Heart left ventricle (tissue), 16 donors: ENCODE measurements around the gene LHFPL2. TPM values are rescaled to one million over a fixed set of nuclear protein-coding genes. Genes with fewer than 3 reads are reported as not detected.

Experiments
- ATAC-seq, 4 donors: fragments of 200-7000 bp; cut with Tn5 transposase; one replicate each; pipeline ENCODE4 v1.9.1; 2020 to 2022; ENCODE audit warnings: moderate library complexity in 4 of 4, mild to moderate bottlenecking in 3 of 4, moderate number of reproducible peaks in 1 of 4
- DNase-seq, 5 donors: peaks; one replicate each; pipeline ENCODE4 v3.0.0-alpha.2; 2020
- H3K27ac ChIP-seq, 12 donors: fragments of 200-600 bp; sonication (generic) in 4 of 12; one replicate each; pipeline versions ENCODE4 v1.5.0 to v1.8.0; 2016 to 2022; ENCODE audit warnings: mild to moderate bottlenecking in 2 of 12
- H3K27me3 ChIP-seq, 9 donors: fragments of 200-600 bp; sonication (generic) in 2 of 9; one replicate each; pipeline versions ENCODE4 v1.5.1 to v1.8.0; 2016 to 2022; ENCODE audit warnings: mild to moderate bottlenecking in 3 of 9
- H3K36me3 ChIP-seq, 9 donors: fragments of 200-600 bp; sonication (generic) in 2 of 9; one replicate each; pipeline versions ENCODE4 v1.5.0 to v1.8.0; 2018 to 2022; ENCODE audit warnings: mild to moderate bottlenecking in 2 of 9
- H3K4me1 ChIP-seq, 12 donors: fragments of 200-600 bp; sonication (generic) in 4 of 12; one replicate each; pipeline versions ENCODE4 v1.5.0 to v1.8.0; 2016 to 2022; ENCODE audit warnings: mild to moderate bottlenecking in 3 of 12
- H3K4me3 ChIP-seq, 12 donors: fragments of 200-600 bp; sonication (generic) in 4 of 12; one replicate each; pipeline versions ENCODE4 v1.5.0 to v1.8.0; 2017 to 2022; ENCODE audit warnings: mild to moderate bottlenecking in 9 of 12, moderate library complexity in 4 of 12
- H3K9me3 ChIP-seq, 12 donors: fragments of 200-600 bp; sonication (generic) in 4 of 12; one replicate each; pipeline versions ENCODE4 v1.5.0 to v1.8.0; 2016 to 2022; ENCODE audit warnings: mild to moderate bottlenecking in 1 of 12
- CTCF ChIP-seq, 12 donors: fragments of 200-600 bp; sonication (generic) in 4 of 12; IDR thresholded peaks; one replicate each; pipeline versions ENCODE4 v1.5.0 to v1.8.0; 2018 to 2022; ENCODE audit warnings: antibody characterized with exemption in 12 of 12, mild to moderate bottlenecking in 5 of 12
- POLR2A ChIP-seq, 2 donors: fragments of 450-650 bp; IDR thresholded peaks; one replicate each; pipeline ENCODE4 v1.6.1; 2017; ENCODE audit warnings: antibody characterized with exemption in 2 of 2, mild to moderate bottlenecking in 2 of 2, moderate library complexity in 2 of 2
- WGBS, 4 donors: extraction: QIAGEN DNeasy Blood & Tissue Kit in 2 of 4; methylation state at CpG; one replicate each; pipeline versions ENCODE4 v1.1.5 to v1.1.7; 2013 to 2018; 5-methylcytosine and 5-hydroxymethylcytosine counted together
- intact Hi-C, 10 donors: fragments of 100-400 bp; cut with DNase I; formaldehyde crosslinking; loops; one replicate each; pipeline versions ENCODE4 v1.11.1 to v1.14.2; 2022
- polyA plus RNA-seq, 2 donors: library from polyadenylated mRNA; stranded (reverse); fragments of 200-250 nt; gene quantifications; one replicate each; pipeline ENCODE4 v1.2.3, GENCODE V29; 2013
- total RNA-seq, 9 donors: library from RNA; depleted of rRNA in 2 of 9; stranded (reverse); fragments of >200 nt in 2 of 9; fragmentation: NEBNext Ultra II Directional in 3 of 9; extraction: Animal tissue kit (Norgen Biotek cat#: 25700) in 3 of 9; gene quantifications; one replicate each; pipeline versions ENCODE4 v1.1.0 to v1.2.4, GENCODE V29; 2016 to 2023
- donor health status: ischemic (EF 13 %, LVEDD 7.1; RV severe dilation, severe dysfunction).
- donor health status: healthy with polysubstance abuse.
- donor health status: DM: no; HTN: yes; CAD: no.
- donor health status: DM: no; HTN: no; CAD: no.
- donor health status: ischemic (EF 25% LVEDD 6.9; RV normal size, moderate dysfunction).
- donor health status: ischemic (EF 25% LVEDD 5.7; RV mildly dilated, moderate dysfunction).
- donor health status: healthy.
- donor health status: DM: yes; HTN: yes; CAD: no.
- donor health status: ischemic (EF 35%, LVEDD 5.7; RV mildly dilated, moderate dysfunction).
- donor health status: nonischemic (EF 11% LVEDD 7.7; RV severe dilation, severe dysfunction).
- donor health status: DM: yes; HTN: yes; CAD: no.
- donor health status: PGD.
- donor health status: ischemic (EF 29% LVEDD 5.4; RV normal size, mild dysfunction).
- donor health status: nonischemic (EF 23%, LVEDD 6.1; RV moderate dilation, normal function).

Gene LHFPL2
- total and polyA plus RNA-seq, 11 donors, result 1.8 to 35.6 (median 10.1) TPM

- TF ChIP-seq CTCF (IDR thresholded peaks at IDR 0.05), result no peak
- TF ChIP-seq POLR2A (IDR thresholded peaks at IDR 0.05), result no peak
- intact Hi-C loops, result loop anchor here in 9 of 10 donors (5.0 to 10.0 kb wide), 11 partner anchors 50 to 353 kb away; partner anchors contain the start of genes SCAMP1 (in 2 of the 9) and AP3B1 (in 1 of the 9)
- DNase-seq (peak in 1 of 5 donors; percentile 33), ATAC-seq (peak in 2 of 4 donors; percentile 7 to 23)
- Histone ChIP-seq H3K36me3 (no peaks in the 10 kb centered on the region), H3K4me3 (peak overlapping the region; percentile 50 to 97 (median 78)), H3K27me3 (peaks cover 0 to 4% (median 0%) of the 10 kb centered on the region in 9 donors), H3K9me3 (no peaks in the 10 kb centered on the region), H3K4me1 (peaks cover 0 to 27% (median 14%) of the 10 kb centered on the region in 12 donors), H3K27ac (peak overlapping the region in 11 of 12 donors; percentile 87 to 94 (median 91))
- 6 to 20% (median 14%) methylated on average over 17 of the region's 17 CpGs for WGBS, 4 donors
Observed at GRCh38 chr5:78647351-78647818, 1.2 kb downstream of the LHFPL2 start.

DNA sequence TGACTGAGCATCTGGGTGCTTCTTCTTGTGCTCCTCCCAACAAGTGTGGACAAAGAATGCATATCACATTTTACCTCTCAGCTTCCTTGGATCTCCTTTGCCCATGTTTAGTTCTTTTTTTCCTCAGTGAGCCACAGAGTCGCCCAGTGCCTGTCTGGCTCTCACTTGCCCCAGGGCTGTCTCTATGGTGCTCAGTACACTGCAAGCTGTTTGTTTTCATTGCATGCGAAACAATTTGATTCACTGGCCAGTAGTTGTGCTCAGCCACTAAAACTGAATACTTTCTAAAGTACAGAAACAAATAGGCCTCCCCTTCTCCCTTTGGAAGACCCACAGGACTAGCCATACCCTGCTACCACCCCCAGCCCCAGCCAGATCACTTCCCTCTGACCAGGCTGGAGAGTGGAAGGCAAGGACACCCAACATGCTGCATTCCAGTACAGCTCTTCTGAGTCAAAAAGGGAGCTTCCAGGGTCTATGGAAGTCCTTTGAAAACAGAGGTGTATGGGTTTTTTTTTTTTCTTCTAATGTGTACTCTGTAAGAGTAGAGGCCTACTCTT is 3.8 kb downstream of the LHFPL2 start:
- Histone ChIP-seq H3K36me3 (no peaks in the 10 kb centered on the region), H3K9me3 (no peaks in the 10 kb centered on the region), H3K4me3 (no peak overlapping the region), H3K4me1 (peaks cover 0 to 41% (median 22%) of the 10 kb centered on the region in 12 donors), H3K27me3 (peaks cover 0 to 4% (median 0%) of the 10 kb centered on the region in 9 donors), H3K27ac (no peak overlapping the region)
- whole genome bisulfite sequencing, 4 donors, result 38 to 69% (median 67%) methylated on average over 2 of the region's 2 CpGs
- DNase-seq (no peak), ATAC-seq (no peak)
- TF ChIP-seq CTCF (IDR thresholded peaks at IDR 0.05), result no peak
- TF ChIP-seq POLR2A (IDR thresholded peaks at IDR 0.05), result no peak
- intact Hi-C loops, result loop anchor here in 9 of 10 donors (5.0 to 10.0 kb wide), 11 partner anchors 48 to 350 kb away; partner anchors contain the start of genes SCAMP1 (in 2 of the 9) and AP3B1 (in 1 of the 9)

DNA sequence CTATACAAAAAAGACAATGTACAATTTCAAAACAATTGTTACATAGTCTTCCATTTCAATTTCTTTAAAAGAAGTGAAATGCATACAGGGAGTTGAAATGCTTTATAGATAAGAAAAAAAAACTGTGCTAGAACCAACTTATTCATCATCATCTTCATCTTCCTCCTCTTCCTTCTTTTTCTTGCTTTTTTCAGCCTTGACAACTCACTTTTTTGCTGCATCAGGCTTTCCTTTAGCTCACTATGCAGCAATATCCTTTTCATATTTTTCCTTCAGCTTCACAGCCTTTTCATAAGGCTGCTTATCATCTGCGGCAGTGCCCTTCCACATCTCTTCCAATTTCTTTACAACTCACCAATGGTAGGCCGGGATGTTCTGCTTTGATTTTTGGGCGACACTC is 4.4 kb downstream of the LHFPL2 start:
- H3K36me3 ChIP-seq, result no peaks in the 10 kb centered on the region
- no peak overlapping the region for H3K4me3 ChIP-seq
- 92 to 98% (median 96%) methylated on average over 3 of the region's 3 CpGs for WGBS, 4 donors
- H3K27me3 ChIP-seq, result peaks cover 0 to 4% (median 0%) of the 10 kb centered on the region in 9 donors
- no peak for DNase-seq
- no peak for ATAC-seq
- TF ChIP-seq POLR2A (IDR thresholded peaks at IDR 0.05) (no peak), CTCF (IDR thresholded peaks at IDR 0.05) (no peak)
- peaks cover 0 to 47% (median 27%) of the 10 kb centered on the region in 12 donors for H3K4me1 ChIP-seq
- intact Hi-C loops, result loop anchor here in 6 of 10 donors (10.0 kb wide), 7 partner anchors 99 to 349 kb away; partner anchors contain the start of genes SCAMP1 (in 2 of the 6) and AP3B1 (in 1 of the 6)
- H3K27ac ChIP-seq, result no peak overlapping the region
- H3K9me3 ChIP-seq, result no peaks in the 10 kb centered on the region

- TF ChIP-seq POLR2A (IDR thresholded peaks at IDR 0.05) (no peak), CTCF (IDR thresholded peaks at IDR 0.05) (no peak)
- WGBS, 4 donors, result 92 to 100% (median 95%) methylated on average over 1 of the region's 1 CpG
- ATAC-seq, result no peak
- H3K9me3 ChIP-seq, result no peaks in the 10 kb centered on the region
- no peak overlapping the region for H3K27ac ChIP-seq
- H3K4me1 ChIP-seq, result peaks cover 0 to 62% (median 37%) of the 10 kb centered on the region in 12 donors
- no peak overlapping the region for H3K4me3 ChIP-seq
- H3K27me3 ChIP-seq, result peaks cover 0 to 4% (median 0%) of the 10 kb centered on the region in 9 donors
- no peak for DNase-seq
- intact Hi-C loops, result loop anchor here in 6 of 10 donors (10.0 kb wide), 7 partner anchors 98 to 348 kb away; partner anchors contain the start of genes SCAMP1 (in 2 of the 6) and AP3B1 (in 1 of the 6)
- no peaks in the 10 kb centered on the region for H3K36me3 ChIP-seq
Observed at GRCh38 chr5:78642701-78643100, 5.9 kb downstream of the LHFPL2 start.
